Mesendoderm (in vitro differentiated cells): ENCODE data around the gene LTBP4.

Experiments used
- DNase-seq: peaks from one replicate; pipeline ENCODE4 v3.0.0; 2013
- H2AK5ac ChIP-seq: 2 replicates; pipeline ENCODE4 v1.6.1; 2013; ENCODE audit warnings: low read length, inconsistent platforms
- H2BK120ac ChIP-seq: 2 replicates; pipeline ENCODE4 v1.6.1; 2013; ENCODE audit warnings: low read depth, mild to moderate bottlenecking, low read length, moderate library complexity, mixed read lengths
- H2BK15ac ChIP-seq: replicated peaks from 2 replicates; pipeline ENCODE4 v1.6.1; 2013; ENCODE audit warnings: low read depth, mild to moderate bottlenecking, moderate library complexity
- H2BK5ac ChIP-seq: 2 replicates; pipeline ENCODE4 v1.6.1; 2013; ENCODE audit warnings: low read length, inconsistent platforms
- H3K18ac ChIP-seq: 2 replicates; pipeline ENCODE4 v1.6.1; 2013; ENCODE audit warnings: mild to moderate bottlenecking, low read length, mixed read lengths
- H3K23ac ChIP-seq: one replicate; pipeline ENCODE4 v1.6.1; 2013; ENCODE audit warnings: low read length
- H3K27ac ChIP-seq: 2 replicates; pipeline ENCODE4 v1.5.1; 2013; ENCODE audit warnings: low read depth, mild to moderate bottlenecking, inconsistent platforms, low read length, moderate library complexity
- H3K27me3 ChIP-seq: 2 replicates; pipeline ENCODE4 v1.6.1; 2013; ENCODE audit warnings: low read length, control low read depth, mild to moderate bottlenecking, inconsistent platforms; ENCODE audit not compliant: insufficient read depth, poor library complexity
- H3K36me3 ChIP-seq: 2 replicates; pipeline ENCODE4 v1.6.1; 2013; ENCODE audit warnings: low read length, inconsistent platforms; ENCODE audit not compliant: control insufficient read depth, insufficient read depth
- H3K4ac ChIP-seq: one replicate; pipeline ENCODE4 v1.6.1; 2013; ENCODE audit warnings: low read depth, mild to moderate bottlenecking, low read length, moderate library complexity
- H3K4me1 ChIP-seq: 2 replicates; pipeline ENCODE4 v1.6.1; 2013; ENCODE audit warnings: low read depth, low read length, inconsistent platforms; ENCODE audit not compliant: control insufficient read depth
- H3K4me2 ChIP-seq: 2 replicates; pipeline ENCODE4 v1.6.1; 2013; ENCODE audit warnings: low read length
- H3K4me3 ChIP-seq: 2 replicates; pipeline ENCODE4 v1.5.1; 2013; ENCODE audit warnings: mild to moderate bottlenecking, low read length
- H3K56ac ChIP-seq: one replicate; pipeline ENCODE4 v1.6.1; 2013; ENCODE audit warnings: low read length
- H3K79me1 ChIP-seq: 2 replicates; pipeline ENCODE4 v1.6.1; 2013; ENCODE audit warnings: low read length, inconsistent platforms
- H3K79me2 ChIP-seq: 2 replicates; pipeline ENCODE4 v1.6.1; 2013; ENCODE audit warnings: mild to moderate bottlenecking, low read length; ENCODE audit not compliant: control insufficient read depth, insufficient read depth
- H3K9ac ChIP-seq: 2 replicates; pipeline ENCODE4 v1.6.1; 2013; ENCODE audit warnings: low read length, inconsistent platforms
- H4K5ac ChIP-seq: one replicate; pipeline ENCODE4 v1.6.1; 2013; ENCODE audit warnings: low read length
- H4K8ac ChIP-seq: one replicate; pipeline ENCODE4 v1.6.1; 2013; ENCODE audit warnings: low read depth, mild to moderate bottlenecking, control low read depth, low read length, moderate library complexity
- WGBS: extraction: QIAGEN DNeasy Blood & Tissue Kit; methylation state at CpG from one replicate; pipeline ENCODE4 v1.1.7; 2013; ENCODE audit warnings: low lambda C conversion rate, missing lambda C conversion rate; ENCODE audit not compliant: insufficient coverage; ENCODE audit errors: extremely low coverage; 5-methylcytosine and 5-hydroxymethylcytosine counted together

Gene LTBP4

DNA sequence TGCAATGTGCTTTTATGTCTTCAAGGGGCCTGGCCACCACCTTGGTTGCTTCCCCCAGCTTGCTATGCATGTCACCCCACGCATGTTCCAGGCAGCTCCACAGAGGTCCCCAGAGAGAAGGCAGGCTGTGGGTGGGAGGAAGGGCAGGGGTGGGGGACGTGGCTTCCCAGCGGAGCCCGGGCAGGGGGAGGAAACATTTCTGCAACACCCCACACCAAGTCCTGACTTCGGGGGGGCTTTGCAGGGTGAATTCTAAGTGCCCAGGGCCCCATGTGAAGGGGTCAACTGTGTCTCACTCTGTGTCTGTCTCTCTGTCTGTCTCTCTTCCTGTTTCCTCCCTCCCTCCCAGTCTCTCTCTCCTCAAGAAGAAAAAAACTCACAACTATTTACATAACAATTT is 39.6 kb downstream of the LTBP4 start:
- DNase-seq, result no peak
- Histone ChIP-seq H3K4me3 (no peak overlapping the region), H2BK120ac (no peak overlapping the region), H3K4me1 (peaks cover 5% of the 10 kb centered on the region), H3K18ac (peak overlapping the region; percentile 16), H4K8ac (no peak overlapping the region), H3K27ac (no peak overlapping the region), H2BK5ac (no peak overlapping the region), H3K27me3 (no peaks in the 10 kb centered on the region), H3K23ac (peak overlapping the region; percentile 3), H3K4me2 (no peak overlapping the region), H3K56ac (peak overlapping the region; percentile 54), H3K79me1 (no peaks in the 10 kb centered on the region), H3K79me2 (no peaks in the 10 kb centered on the region), H4K5ac (no peak overlapping the region), H3K36me3 (no peaks in the 10 kb centered on the region), H3K4ac (no peak overlapping the region), H3K9ac (no peak overlapping the region), H2BK15ac (no peak overlapping the region), H2AK5ac (no peak overlapping the region)
- no CpG with 5 or more reads among the region's 5 CpGs for WGBS

- no peak overlapping the region for H3K23ac ChIP-seq
- no peak overlapping the region for H4K5ac ChIP-seq
- H3K27ac ChIP-seq, result no peak overlapping the region
- H3K79me2 ChIP-seq, result no peaks in the 10 kb centered on the region
- H2BK120ac ChIP-seq, result peak overlapping the region; percentile 49
- H2BK5ac ChIP-seq, result no peak overlapping the region
- H3K4me3 ChIP-seq, result no peak overlapping the region
- H2BK15ac ChIP-seq, result no peak overlapping the region
- DNase-seq, result no peak
- H4K8ac ChIP-seq, result no peak overlapping the region
- no peaks in the 10 kb centered on the region for H3K36me3 ChIP-seq
- no peak overlapping the region for H2AK5ac ChIP-seq
- no CpG with 5 or more reads among the region's 7 CpGs for WGBS
- no peak overlapping the region for H3K4ac ChIP-seq
- no peaks in the 10 kb centered on the region for H3K79me1 ChIP-seq
- no peaks in the 10 kb centered on the region for H3K27me3 ChIP-seq
- H3K18ac ChIP-seq, result peak overlapping the region; percentile 32
- H3K9ac ChIP-seq, result no peak overlapping the region
- peaks cover 5% of the 10 kb centered on the region for H3K4me1 ChIP-seq
- no peak overlapping the region for H3K4me2 ChIP-seq
- no peak overlapping the region for H3K56ac ChIP-seq
Measured at GRCh38 chr19:40641281-40641680, 40.1 kb downstream of the LTBP4 start.

DNA sequence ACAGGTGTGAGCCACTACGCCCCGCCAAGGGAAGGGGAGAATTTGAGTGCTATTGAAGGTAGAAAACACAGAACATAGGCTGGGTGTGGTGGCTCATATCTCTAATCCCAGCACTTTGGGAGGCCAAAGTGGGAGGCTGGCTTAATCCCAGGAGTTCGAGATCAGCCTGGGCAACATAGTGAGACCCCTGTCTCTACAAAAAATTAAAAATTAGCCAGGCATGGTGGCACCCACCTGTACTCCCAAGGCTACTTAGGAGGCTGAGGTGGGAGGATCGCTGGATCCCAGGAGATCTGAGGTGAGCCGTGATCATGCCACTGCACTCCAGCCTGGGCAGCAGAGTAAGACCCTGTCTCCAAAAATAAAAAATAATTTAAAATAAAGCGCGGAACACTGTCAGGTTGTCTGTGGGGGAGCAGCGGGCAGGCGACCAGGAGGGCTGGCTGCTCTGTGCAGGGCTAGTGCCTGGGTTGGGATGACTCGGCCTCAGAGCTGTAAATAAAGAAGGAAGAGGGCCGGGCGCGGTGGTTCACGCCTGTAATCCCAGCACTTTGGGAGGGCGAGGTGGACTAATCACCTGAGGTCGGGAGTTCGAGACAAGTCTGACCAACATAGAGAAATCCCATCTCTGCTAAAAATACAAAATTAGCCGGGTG is 41.0 kb downstream of the LTBP4 start:
- Histone ChIP-seq H3K27ac (no peak overlapping the region), H4K5ac (no peak overlapping the region), H3K56ac (no peak overlapping the region), H3K9ac (no peak overlapping the region), H2BK5ac (no peak overlapping the region), H3K79me2 (no peaks in the 10 kb centered on the region), H3K4me3 (no peak overlapping the region), H3K4me2 (no peak overlapping the region), H3K23ac (no peak overlapping the region), H3K27me3 (no peaks in the 10 kb centered on the region), H4K8ac (no peak overlapping the region), H3K18ac (no peak overlapping the region), H3K36me3 (no peaks in the 10 kb centered on the region), H3K4ac (no peak overlapping the region), H2BK15ac (no peak overlapping the region), H2BK120ac (no peak overlapping the region), H3K79me1 (no peaks in the 10 kb centered on the region), H2AK5ac (no peak overlapping the region), H3K4me1 (peaks cover 5% of the 10 kb centered on the region)
- no peak for DNase-seq
- no CpG with 5 or more reads among the region's 18 CpGs for WGBS

DNA sequence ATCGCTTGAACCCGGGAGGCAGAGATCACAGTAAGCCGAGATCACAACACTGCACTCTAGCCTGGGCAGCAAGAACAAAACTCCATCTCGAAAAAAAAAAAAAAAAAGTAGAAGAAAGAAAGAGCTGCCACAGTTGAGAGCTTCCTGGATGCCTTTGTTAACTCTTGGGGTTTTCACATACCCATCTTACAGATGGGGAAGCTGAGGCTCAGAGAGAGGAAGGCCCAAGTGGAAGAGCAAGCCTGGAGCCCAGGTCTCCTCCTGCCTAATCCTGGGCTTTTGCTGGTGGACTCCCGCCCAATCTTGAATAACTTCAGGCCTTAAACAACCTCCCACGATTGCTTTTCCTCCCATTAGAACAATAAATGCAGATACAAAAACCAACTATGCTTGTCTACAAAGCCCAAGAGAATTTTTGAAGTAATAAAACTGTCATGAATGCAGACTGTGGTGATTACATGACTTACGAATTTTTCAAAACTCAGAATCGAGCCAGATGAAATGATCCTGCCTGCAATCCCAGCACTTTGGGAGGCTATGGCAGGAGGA is 41.7 kb downstream of the LTBP4 start:
- H3K27me3 ChIP-seq, result no peaks in the 10 kb centered on the region
- H2BK15ac ChIP-seq, result no peak overlapping the region
- H3K4me2 ChIP-seq, result no peak overlapping the region
- no peak overlapping the region for H2AK5ac ChIP-seq
- no peaks in the 10 kb centered on the region for H3K79me1 ChIP-seq
- H3K9ac ChIP-seq, result no peak overlapping the region
- H3K79me2 ChIP-seq, result no peaks in the 10 kb centered on the region
- no peak overlapping the region for H3K23ac ChIP-seq
- H2BK120ac ChIP-seq, result no peak overlapping the region
- H3K4me1 ChIP-seq, result peaks cover 5% of the 10 kb centered on the region
- H3K56ac ChIP-seq, result no peak overlapping the region
- no peak overlapping the region for H4K8ac ChIP-seq
- no peak for DNase-seq
- no peak overlapping the region for H4K5ac ChIP-seq
- no peak overlapping the region for H3K18ac ChIP-seq
- H2BK5ac ChIP-seq, result no peak overlapping the region
- H3K27ac ChIP-seq, result no peak overlapping the region
- H3K36me3 ChIP-seq, result no peaks in the 10 kb centered on the region
- H3K4ac ChIP-seq, result no peak overlapping the region
- no CpG with 5 or more reads among the region's 8 CpGs for WGBS
- no peak overlapping the region for H3K4me3 ChIP-seq

- H3K27ac ChIP-seq, result no peak overlapping the region
- H3K4me3 ChIP-seq, result no peak overlapping the region
- H2AK5ac ChIP-seq, result no peak overlapping the region
- no peaks in the 10 kb centered on the region for H3K79me1 ChIP-seq
- no peak overlapping the region for H2BK15ac ChIP-seq
- H2BK120ac ChIP-seq, result no peak overlapping the region
- H3K4me2 ChIP-seq, result no peak overlapping the region
- no peak overlapping the region for H3K18ac ChIP-seq
- no peaks in the 10 kb centered on the region for H3K4me1 ChIP-seq
- no peak overlapping the region for H4K5ac ChIP-seq
- no peak overlapping the region for H4K8ac ChIP-seq
- no peak overlapping the region for H3K56ac ChIP-seq
- DNase-seq, result no peak
- no peak overlapping the region for H3K4ac ChIP-seq
- H3K36me3 ChIP-seq, result no peaks in the 10 kb centered on the region
- no peaks in the 10 kb centered on the region for H3K79me2 ChIP-seq
- H3K27me3 ChIP-seq, result no peaks in the 10 kb centered on the region
- no peak overlapping the region for H2BK5ac ChIP-seq
- no CpG with 5 or more reads among the region's 5 CpGs for WGBS
- H3K23ac ChIP-seq, result no peak overlapping the region
- H3K9ac ChIP-seq, result no peak overlapping the region
Measured at GRCh38 chr19:40646743-40647254, 45.6 kb downstream of the LTBP4 start.
